OCI-LY1 (cell line): ENCODE results near the gene CHCHD5.

Experiments
- H2AFZ ChIP-seq: fragments of 200-600 bp; sonication (generic), shearing (Covaris generic); 2 replicates; pipeline ENCODE4 v1.6.0; 2014; ENCODE audit warnings: antibody characterized with exemption, mild to moderate bottlenecking, low read length
- H3F3A ChIP-seq: fragments of 200-600 bp; sonication (generic), shearing (Covaris generic); 2 replicates; pipeline ENCODE4 v1.6.0; 2014; ENCODE audit warnings: mild to moderate bottlenecking, antibody characterized with exemption, low read length, moderate library complexity; ENCODE audit not compliant: insufficient read depth
- H3K27ac ChIP-seq: fragments of 200-600 bp; sonication (generic); 2 replicates; pipeline ENCODE4 v1.5.1; 2014; ENCODE audit warnings: low read length, mixed run types, mild to moderate bottlenecking, low read depth; ENCODE audit not compliant: poor library complexity, severe bottlenecking
- H3K27me3 ChIP-seq: fragments of 200-600 bp; sonication (generic); 2 replicates; pipeline ENCODE4 v1.6.0; 2014; ENCODE audit warnings: antibody characterized with exemption, mild to moderate bottlenecking, low read length, moderate library complexity; ENCODE audit not compliant: insufficient read depth
- H3K36me3 ChIP-seq: fragments of 200-600 bp; sonication (generic); 2 replicates; pipeline ENCODE4 v1.6.1; 2014; ENCODE audit warnings: mild to moderate bottlenecking, antibody characterized with exemption, low read length, moderate library complexity, mixed read lengths; ENCODE audit not compliant: insufficient read depth
- H3K4me1 ChIP-seq: fragments of 200-600 bp; sonication (generic); 2 replicates; pipeline ENCODE4 v1.5.1; 2014; ENCODE audit warnings: mild to moderate bottlenecking, low read length, moderate library complexity; ENCODE audit not compliant: insufficient read depth, severe bottlenecking
- H3K4me2 ChIP-seq: fragments of 200-600 bp; sonication (generic), shearing (Covaris generic); 2 replicates; pipeline ENCODE4 v1.6.1; 2014; ENCODE audit warnings: low read length
- H3K4me3 ChIP-seq: fragments of 200-600 bp; sonication (generic); 2 replicates; pipeline ENCODE4 v1.5.1; 2014; ENCODE audit warnings: low read length, low read depth, mild to moderate bottlenecking, mixed read lengths; ENCODE audit not compliant: poor library complexity, severe bottlenecking
- H3K79me2 ChIP-seq: fragments of 200-600 bp; shearing (Covaris generic); 2 replicates; pipeline ENCODE4 v1.6.1; 2016; ENCODE audit warnings: mixed run types, low read length, mixed read lengths; ENCODE audit not compliant: insufficient read depth
- H3K9ac ChIP-seq: fragments of 200-600 bp; sonication (generic), shearing (Covaris generic); 2 replicates; pipeline ENCODE4 v1.6.1; 2014; ENCODE audit warnings: mild to moderate bottlenecking, low read length, mixed read lengths
- H3K9me2 ChIP-seq: fragments of 200-600 bp; sonication (generic), shearing (Covaris generic); 2 replicates; pipeline ENCODE4 v1.6.1; 2014; ENCODE audit warnings: low read depth, mild to moderate bottlenecking, low read length, mixed read lengths
- H3K9me3 ChIP-seq: fragments of 200-600 bp; shearing (Covaris generic); 2 replicates; pipeline ENCODE4 v1.6.1; 2014; ENCODE audit warnings: low read length, mixed read lengths
- H4K20me1 ChIP-seq: fragments of 200-600 bp; sonication (generic), shearing (Covaris generic); 2 replicates; pipeline ENCODE4 v1.6.0; 2016; ENCODE audit warnings: mild to moderate bottlenecking, low read length; ENCODE audit not compliant: insufficient read depth
- CTCF ChIP-seq: fragments of 200-600 bp; sonication (generic), shearing (Covaris generic); IDR thresholded peaks from 2 replicates; pipeline ENCODE4 v1.5.1; 2017; ENCODE audit warnings: mild to moderate bottlenecking, antibody characterized with exemption, low read length, moderate library complexity, mixed read lengths
- EZH2 ChIP-seq: fragments of 200-600 bp; sonication (generic), shearing (Covaris generic); IDR thresholded peaks from 2 replicates; pipeline ENCODE4 v1.8.0; 2017; ENCODE audit warnings: borderline replicate concordance, mixed run types, mild to moderate bottlenecking, antibody characterized with exemption, low read length, moderate library complexity, mixed read lengths

CHCHD5 gene

GRCh38 chr2:112622528-112622849 is 38.1 kb downstream of the CHCHD5 start:
- TF ChIP-seq EZH2, result no peak
- TF ChIP-seq CTCF, result no peak
- Histone ChIP-seq H3K4me3 (no peak overlapping the region), H3K4me2 (no peak overlapping the region), H3K9ac (no peak overlapping the region), H3F3A (no peaks in the 10 kb centered on the region), H2AFZ (no peak overlapping the region), H4K20me1 (no peaks in the 10 kb centered on the region), H3K9me2 (no peaks in the 10 kb centered on the region), H3K27ac (no peak overlapping the region), H3K27me3 (no peaks in the 10 kb centered on the region), H3K36me3 (no peaks in the 10 kb centered on the region), H3K9me3 (no peaks in the 10 kb centered on the region), H3K79me2 (no peaks in the 10 kb centered on the region), H3K4me1 (peaks cover 4% of the 10 kb centered on the region)

- Histone ChIP-seq H3K9ac (no peak overlapping the region), H3K27ac (no peak overlapping the region), H2AFZ (no peak overlapping the region), H3K9me2 (no peaks in the 10 kb centered on the region), H3F3A (no peaks in the 10 kb centered on the region), H4K20me1 (no peaks in the 10 kb centered on the region), H3K4me2 (no peak overlapping the region), H3K4me3 (no peak overlapping the region), H3K27me3 (no peaks in the 10 kb centered on the region), H3K4me1 (peaks cover 4% of the 10 kb centered on the region), H3K36me3 (no peaks in the 10 kb centered on the region), H3K9me3 (no peaks in the 10 kb centered on the region), H3K79me2 (no peaks in the 10 kb centered on the region)
- TF ChIP-seq CTCF (no peak), EZH2 (no peak)
These were observed 39.7 kb downstream of the CHCHD5 start for GRCh38 chr2:112623913-112624777.

GRCh38 chr2:112625474-112626114 is 41.2 kb downstream of the CHCHD5 start:
- no peaks in the 10 kb centered on the region for H3K79me2 ChIP-seq
- H3K4me2 ChIP-seq, result no peak overlapping the region
- H3K9me3 ChIP-seq, result no peaks in the 10 kb centered on the region
- no peaks in the 10 kb centered on the region for H4K20me1 ChIP-seq
- no peaks in the 10 kb centered on the region for H3F3A ChIP-seq
- H3K4me1 ChIP-seq, result peaks cover 4% of the 10 kb centered on the region
- H3K4me3 ChIP-seq, result no peak overlapping the region
- no peaks in the 10 kb centered on the region for H3K27me3 ChIP-seq
- H3K27ac ChIP-seq, result no peak overlapping the region
- H3K36me3 ChIP-seq, result no peaks in the 10 kb centered on the region
- H2AFZ ChIP-seq, result no peak overlapping the region
- no peaks in the 10 kb centered on the region for H3K9me2 ChIP-seq
- H3K9ac ChIP-seq, result no peak overlapping the region
- TF ChIP-seq EZH2, result no peak
- TF ChIP-seq CTCF, result no peak
